Mammary epithelial cell (primary cell): ENCODE data around the gene ATP4A.

Source experiments
- CTCF ChIP-seq, 2 donors: IDR thresholded peaks in 1 of 2; conservative IDR thresholded peaks in 1 of 2; 2 replicates each; pipeline ENCODE4 v1.5.1; 2011 to 2012; ENCODE audit warnings: inconsistent platforms in 2 of 2, low read length in 2 of 2, mild to moderate bottlenecking in 2 of 2, control low read depth in 1 of 2, low read depth in 1 of 2; ENCODE audit not compliant: insufficient read depth in 1 of 2; ENCODE audit errors: extremely low read depth in 1 of 2
- EZH2 ChIP-seq: IDR thresholded peaks from 2 replicates; pipeline ENCODE4 v1.6.1; 2012; ENCODE audit warnings: low read length, inconsistent platforms, borderline replicate concordance

GRCh38 chr19:35502751-35503150 is 60.7 kb downstream of the ATP4A start:
- no peak for TF ChIP-seq CTCF (conservative IDR thresholded peaks at IDR 0.05 in 1 of 2, IDR thresholded peaks at IDR 0.05 in 1 of 2; ENCODE audit: extremely low read depth in 1 of 2, insufficient read depth in 1 of 2, low read depth in 1 of 2, low read length in 2 of 2)
- no peak for TF ChIP-seq EZH2
